HG03558 (cell line): ENCODE results near the gene PPIF.

Source experiments
- ATAC-seq: cut with Tn5 transposase; IDR thresholded peaks from one replicate; pipeline ENCODE4 v1.9.1; 2021; ENCODE audit warnings: moderate number of reproducible peaks; ENCODE audit not compliant: unreplicated experiment; ENCODE audit errors: extremely low read depth

Gene PPIF

GRCh38 chr10:79313320-79313719, 33.9 kb upstream of the PPIF start:
- no peak for ATAC-seq

DNA sequence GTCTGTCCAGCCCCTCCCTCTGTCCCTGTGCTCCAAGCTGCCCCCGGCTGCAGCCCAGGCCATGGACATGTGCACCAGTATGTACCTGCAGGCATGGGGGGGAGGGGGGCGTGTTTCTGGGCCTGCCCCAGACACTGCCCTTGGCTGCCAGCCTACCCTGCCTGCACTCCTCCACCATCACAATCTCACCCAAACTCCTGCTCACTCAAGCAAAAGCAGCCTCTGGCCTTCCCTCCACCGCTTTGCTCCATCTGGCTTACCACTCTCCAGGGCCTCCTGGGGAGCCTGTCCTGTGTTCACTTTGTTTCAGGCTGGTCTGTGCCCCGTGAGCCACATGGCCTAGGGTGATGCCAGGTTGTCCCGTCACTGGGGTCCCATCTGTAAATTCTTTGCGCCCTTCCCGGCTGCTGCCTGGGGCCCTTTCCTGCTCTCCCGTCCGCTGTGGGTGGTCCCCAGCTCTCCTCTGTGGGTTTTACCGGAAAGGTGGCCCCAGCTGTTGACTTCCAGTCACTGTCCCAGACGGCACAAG, 33.3 kb upstream of the PPIF start:
- ATAC-seq = no peak

GRCh38 chr10:79314761-79315601, 32.3 kb upstream of the PPIF start:
- ATAC-seq = no peak

DNA sequence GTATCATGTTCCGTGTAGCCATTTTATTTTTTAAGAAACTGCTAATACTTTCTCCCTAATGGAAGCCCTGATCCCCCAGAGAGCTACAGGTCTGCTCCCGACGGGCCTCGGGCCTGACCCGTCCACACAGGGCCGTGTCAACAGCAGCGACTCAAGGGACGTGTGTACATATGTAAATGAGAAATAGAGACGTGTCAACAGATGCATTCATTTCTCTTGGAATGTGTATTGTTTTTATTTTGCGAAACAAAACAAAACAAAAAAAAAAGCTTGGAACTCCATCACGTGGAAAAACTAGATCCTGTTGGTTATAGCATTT, 31.7 kb upstream of the PPIF start:
- ATAC-seq = no peak

GRCh38 chr10:79316671-79317431, 30.4 kb upstream of the PPIF start:
- peak; percentile 73 for ATAC-seq

DNA sequence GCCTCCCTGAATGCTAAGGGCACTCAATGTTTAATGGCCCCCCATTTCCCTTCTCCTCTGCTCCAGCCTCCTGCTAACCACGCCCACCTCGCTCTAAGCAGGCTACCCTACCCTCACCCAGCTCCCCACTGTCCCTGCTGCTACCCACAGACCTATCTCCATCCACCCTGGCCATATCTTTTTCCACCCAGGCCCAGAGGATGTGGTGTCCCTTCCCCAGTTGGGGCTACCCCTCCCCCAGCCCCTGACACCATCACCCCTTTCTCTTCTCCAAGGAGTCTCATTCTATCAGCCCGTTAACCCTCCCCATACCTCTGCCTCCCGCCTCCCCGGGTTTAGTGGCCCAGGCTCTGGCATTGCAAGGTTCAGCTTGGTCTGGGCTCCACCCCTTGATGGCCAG, 28.9 kb upstream of the PPIF start:
- ATAC-seq = no peak

DNA sequence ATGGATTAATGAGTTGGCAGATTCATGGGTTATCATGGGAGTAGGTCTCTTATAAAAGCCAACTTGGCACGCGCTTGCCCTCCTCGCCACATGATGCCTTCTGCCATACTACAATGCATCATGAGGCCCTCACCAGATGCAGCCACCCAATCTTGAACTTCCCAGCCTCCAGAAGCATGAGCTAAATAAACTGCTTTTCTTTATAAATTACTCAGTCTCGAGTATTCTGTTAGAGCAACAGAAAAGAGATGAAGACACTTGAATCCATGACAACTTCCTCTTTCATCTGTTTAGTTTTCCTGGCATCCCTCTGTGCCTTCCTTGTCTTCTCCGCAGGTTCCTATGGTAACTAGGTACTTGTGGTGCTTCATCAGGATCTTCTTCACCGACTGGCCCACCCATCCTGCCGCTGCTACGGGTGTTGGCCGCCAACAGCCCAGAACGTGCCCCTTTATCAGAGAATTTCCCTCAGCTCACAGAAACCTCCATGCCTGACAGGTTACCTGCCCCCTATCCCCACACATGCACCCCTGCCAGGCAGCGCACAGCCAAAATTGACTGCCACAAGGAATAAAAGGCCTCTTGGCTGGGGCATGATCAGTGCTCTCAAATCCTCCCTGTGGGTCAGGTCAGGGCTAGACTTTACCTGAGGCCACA, 28.0 kb upstream of the PPIF start:
- ATAC-seq = no peak

- no peak for ATAC-seq
These were observed 27.0 kb upstream of the PPIF start for GRCh38 chr10:79320316-79320715.

- no peak for ATAC-seq
These were observed 26.3 kb upstream of the PPIF start for GRCh38 chr10:79320820-79321493.

DNA sequence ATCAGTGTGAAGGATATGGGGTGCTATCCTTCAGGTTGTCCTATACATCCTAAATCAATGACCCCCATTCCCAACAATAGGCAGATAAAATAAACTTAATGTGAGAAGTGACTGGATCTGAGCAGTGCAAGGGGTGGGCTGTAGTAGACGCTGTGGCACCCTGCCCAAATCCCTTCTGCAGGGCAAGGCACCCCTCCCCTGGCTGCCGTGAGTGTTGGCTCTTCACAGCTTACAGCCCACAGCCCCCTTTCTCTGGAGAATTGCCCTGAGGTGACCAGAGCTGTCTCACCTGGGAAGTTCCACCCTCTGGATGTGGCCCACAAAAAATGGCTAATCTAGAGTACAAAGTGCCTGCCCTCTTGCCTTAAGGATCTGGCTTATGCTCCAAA, 25.8 kb upstream of the PPIF start:
- ATAC-seq = no peak

DNA sequence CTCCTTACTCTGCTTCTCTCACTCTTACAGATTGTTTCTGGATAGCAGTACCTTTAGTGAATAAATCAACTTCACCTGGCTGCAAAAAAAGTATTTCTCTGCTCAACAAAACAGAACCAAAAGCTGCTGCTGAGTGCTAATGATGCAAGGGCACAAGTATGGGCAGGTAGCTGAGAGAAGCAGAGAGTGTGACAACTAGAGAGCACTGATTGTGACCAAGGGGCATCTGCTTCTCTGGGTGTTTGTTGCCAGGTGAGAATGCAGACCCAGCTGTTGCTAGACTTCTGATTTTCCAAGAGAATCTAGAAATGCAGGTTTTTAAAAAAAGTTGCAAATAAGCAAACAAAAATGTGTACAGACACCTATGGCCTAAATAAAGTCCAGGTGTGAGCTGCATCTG, 25.3 kb upstream of the PPIF start:
- ATAC-seq = no peak

GRCh38 chr10:79322616-79323543, 24.4 kb upstream of the PPIF start:
- peak; percentile 32 for ATAC-seq

DNA sequence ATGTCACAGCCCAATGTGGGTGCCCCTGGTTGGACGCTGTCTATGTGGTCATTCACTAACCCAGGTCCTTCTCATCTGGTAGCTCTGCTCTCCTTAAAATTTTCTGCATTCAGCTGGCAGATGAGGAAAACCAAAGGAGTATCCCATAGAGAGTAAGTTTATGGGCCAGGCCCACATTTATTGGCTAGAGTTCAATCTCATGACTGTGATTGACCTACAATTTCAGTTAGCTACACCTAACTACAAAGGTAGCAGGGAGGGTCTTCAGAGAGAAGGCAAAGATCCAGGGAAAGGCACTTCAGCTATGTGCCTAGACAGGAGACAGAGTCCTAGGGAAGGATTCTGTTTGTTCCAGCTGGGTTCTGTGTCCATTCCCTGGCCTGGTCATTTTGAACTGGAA, 23.7 kb upstream of the PPIF start:
- ATAC-seq = no peak

GRCh38 chr10:79324032-79324695, 23.1 kb upstream of the PPIF start:
- ATAC-seq = no peak

GRCh38 chr10:79326361-79327089, 20.7 kb upstream of the PPIF start:
- no peak for ATAC-seq

DNA sequence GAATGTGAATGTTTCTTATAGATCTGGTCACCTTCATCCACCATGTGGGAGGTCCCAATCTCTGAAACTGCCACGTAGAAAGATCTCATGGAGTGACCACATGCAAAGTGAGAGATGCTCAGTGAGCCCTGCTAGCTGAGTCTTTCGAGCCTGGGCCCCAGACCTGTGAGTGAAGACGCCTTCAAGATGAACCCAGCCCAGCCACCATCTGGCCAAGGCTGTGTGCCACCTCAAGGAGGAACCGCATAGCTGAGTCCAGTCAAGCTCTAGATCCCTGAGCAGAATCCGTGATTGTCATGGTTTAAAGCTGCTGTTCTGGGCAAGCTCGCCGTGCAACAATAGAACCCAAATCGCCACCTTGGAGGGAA, 20.2 kb upstream of the PPIF start:
- ATAC-seq = no peak

GRCh38 chr10:79328147-79328701, 19.0 kb upstream of the PPIF start:
- ATAC-seq = no peak
